Kidney epithelial cell (primary cell): ENCODE measurements around the gene ADGRA3. TPM values are rescaled to one million over a fixed set of nuclear protein-coding genes. Genes with fewer than 3 reads are reported as not detected.
A peak's percentile ranks its signal among the peaks of the same experiment; 100 is the strongest.

Source experiments
- DNase-seq: peaks from one replicate; pipeline ENCODE4 v3.0.0-alpha.2; 2010; ENCODE audit warnings: low read depth
- H3K27me3 ChIP-seq: 2 replicates; pipeline ENCODE4 v1.6.0; 2011; ENCODE audit warnings: low read length; ENCODE audit not compliant: control insufficient read depth, insufficient read depth
- H3K36me3 ChIP-seq: 2 replicates; pipeline ENCODE4 v1.5.1; 2011; ENCODE audit warnings: low read length; ENCODE audit not compliant: control insufficient read depth, insufficient read depth
- H3K4me3 ChIP-seq: 2 replicates; pipeline ENCODE4 v1.5.1; 2011; ENCODE audit warnings: low read depth, mild to moderate bottlenecking, control low read depth, low read length
- CTCF ChIP-seq: IDR thresholded peaks from 2 replicates; pipeline ENCODE4 v1.5.1; 2011; ENCODE audit warnings: mild to moderate bottlenecking, moderate library complexity, low read length, control low read depth, inconsistent platforms; ENCODE audit not compliant: insufficient read depth, poor library complexity, severe bottlenecking
- total RNA-seq: library from RNA; depleted of rRNA; stranded (reverse); fragments of >200 nt; gene quantifications from 2 replicates; pipeline ENCODE4 v1.2.3, GENCODE V29; 2015

The ADGRA3 gene
- total RNA-seq, 1 donor from 2014 or later = 30.5 TPM

- no peak for DNase-seq
- no peaks in the 10 kb centered on the region for H3K36me3 ChIP-seq
- H3K27me3 ChIP-seq = no peaks in the 10 kb centered on the region
- no peak overlapping the region for H3K4me3 ChIP-seq
- TF ChIP-seq CTCF = no peak
These were observed 102.4 kb downstream of the ADGRA3 start for GRCh38 chr4:22413471-22413870.

GRCh38 chr4:22412013-22412412, 103.9 kb downstream of the ADGRA3 start:
- Histone ChIP-seq H3K36me3 (no peaks in the 10 kb centered on the region), H3K27me3 (no peaks in the 10 kb centered on the region), H3K4me3 (no peak overlapping the region)
- no peak for DNase-seq
- TF ChIP-seq CTCF = no peak

- Histone ChIP-seq H3K27me3 (no peaks in the 10 kb centered on the region), H3K4me3 (no peak overlapping the region), H3K36me3 (no peaks in the 10 kb centered on the region)
- no peak for DNase-seq
- peak; percentile 23 for TF ChIP-seq CTCF
These were observed 105.1 kb downstream of the ADGRA3 start for GRCh38 chr4:22410645-22411247.

GRCh38 chr4:22408474-22408873, 107.4 kb downstream of the ADGRA3 start:
- Histone ChIP-seq H3K36me3 (no peaks in the 10 kb centered on the region), H3K27me3 (no peaks in the 10 kb centered on the region), H3K4me3 (no peak overlapping the region)
- DNase-seq = no peak
- no peak for TF ChIP-seq CTCF

- DNase-seq = no peak
- no peak overlapping the region for H3K4me3 ChIP-seq
- no peak for TF ChIP-seq CTCF
- no peaks in the 10 kb centered on the region for H3K27me3 ChIP-seq
- H3K36me3 ChIP-seq = no peaks in the 10 kb centered on the region
These were observed 108.5 kb downstream of the ADGRA3 start for GRCh38 chr4:22407361-22407760.

- DNase-seq = no peak
- H3K36me3 ChIP-seq = no peaks in the 10 kb centered on the region
- TF ChIP-seq CTCF = no peak
- no peaks in the 10 kb centered on the region for H3K27me3 ChIP-seq
- no peak overlapping the region for H3K4me3 ChIP-seq
These were observed 117.2 kb downstream of the ADGRA3 start for GRCh38 chr4:22398671-22399070.
